ENCODE measurements around the gene CASQ1. TPM values are rescaled to one million over a fixed set of nuclear protein-coding genes. Genes with fewer than 3 reads are reported as not detected.

Gene CASQ1
- total and polyA plus RNA-seq, 2 donors (not counting 1 experiment from before 2014, with no cell fraction given), result not detected

DNA sequence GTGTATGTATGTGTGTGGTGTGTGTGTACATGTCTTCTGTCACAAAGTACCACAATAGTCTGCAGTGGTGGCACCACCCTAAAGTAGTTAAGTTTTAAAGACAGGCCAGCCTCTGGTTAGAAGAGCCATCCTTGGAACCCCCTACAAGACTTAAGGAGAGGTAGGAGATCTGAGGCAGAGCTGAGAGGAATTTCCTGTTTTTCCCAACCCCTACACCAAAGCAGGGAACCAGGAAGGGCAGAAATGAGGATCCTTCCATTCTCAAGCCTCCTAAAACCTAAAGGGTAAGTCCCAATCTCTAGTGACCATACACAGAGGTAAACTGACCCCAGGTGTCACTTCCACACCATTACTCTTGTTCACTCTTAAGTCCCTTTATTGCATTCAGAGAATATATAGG, 25.9 kb downstream of the CASQ1 start:
- Histone ChIP-seq H3K4me3 (ENCODE audit: control extremely low read depth in 1 of 5, extremely low read depth in 1 of 5, insufficient read depth in 1 of 5, low read depth in 2 of 5, low read length in 4 of 5) (no peak overlapping the region), H3K27me3 (replicated peaks in 1 of 4; ENCODE audit: control extremely low read depth in 1 of 4, control insufficient read depth in 3 of 4, insufficient read depth in 4 of 4, low read length in 3 of 4) (no peaks in the 10 kb centered on the region), H3K36me3 (replicated peaks in 1 of 2; ENCODE audit: control extremely low read depth in 1 of 2, control insufficient read depth in 1 of 2, extremely low read depth in 1 of 2, insufficient read depth in 2 of 2, low read length in 1 of 2) (peaks cover 32 to 95% of the 10 kb centered on the region in 2 experiments), H3K4me1 (ENCODE audit: control insufficient read depth in 2 of 2, insufficient read depth in 2 of 2, low read length in 2 of 2) (no peaks in the 10 kb centered on the region), H4K20me1 (ENCODE audit: control insufficient read depth, insufficient read depth, low read length, poor library complexity, severe bottlenecking) (no peaks in the 10 kb centered on the region), H3K9me3 (ENCODE audit: control extremely low read depth in 1 of 3, control insufficient read depth in 2 of 3, insufficient read depth in 1 of 3, low read length in 2 of 3) (no peaks in the 10 kb centered on the region), H3K79me2 (ENCODE audit: control insufficient read depth, insufficient read depth, low read length) (no peaks in the 10 kb centered on the region), H3K27ac (ENCODE audit: low read length in 2 of 2) (peak overlapping the region in 1 of 2 donors; percentile 16), H3K9ac (ENCODE audit: low read length) (no peak overlapping the region), H2AFZ (ENCODE audit: insufficient read depth, low read depth, low read length, poor library complexity, severe bottlenecking) (no peak overlapping the region), H3K4me2 (replicated peaks; ENCODE audit: low read depth, low read length, poor library complexity, severe bottlenecking) (no peak overlapping the region)
- intact Hi-C loops (cut with micrococcal nuclease), result no loop called here
- H3K4me3 Mint-ChIP-seq, result no peak overlapping the region
- ATAC-seq (ENCODE audit: low read depth) (no peak), DNase-seq (no peak)
- H3K27me3 Mint-ChIP-seq, result no peaks in the 10 kb centered on the region
- TF ChIP-seq, protein P1, sequence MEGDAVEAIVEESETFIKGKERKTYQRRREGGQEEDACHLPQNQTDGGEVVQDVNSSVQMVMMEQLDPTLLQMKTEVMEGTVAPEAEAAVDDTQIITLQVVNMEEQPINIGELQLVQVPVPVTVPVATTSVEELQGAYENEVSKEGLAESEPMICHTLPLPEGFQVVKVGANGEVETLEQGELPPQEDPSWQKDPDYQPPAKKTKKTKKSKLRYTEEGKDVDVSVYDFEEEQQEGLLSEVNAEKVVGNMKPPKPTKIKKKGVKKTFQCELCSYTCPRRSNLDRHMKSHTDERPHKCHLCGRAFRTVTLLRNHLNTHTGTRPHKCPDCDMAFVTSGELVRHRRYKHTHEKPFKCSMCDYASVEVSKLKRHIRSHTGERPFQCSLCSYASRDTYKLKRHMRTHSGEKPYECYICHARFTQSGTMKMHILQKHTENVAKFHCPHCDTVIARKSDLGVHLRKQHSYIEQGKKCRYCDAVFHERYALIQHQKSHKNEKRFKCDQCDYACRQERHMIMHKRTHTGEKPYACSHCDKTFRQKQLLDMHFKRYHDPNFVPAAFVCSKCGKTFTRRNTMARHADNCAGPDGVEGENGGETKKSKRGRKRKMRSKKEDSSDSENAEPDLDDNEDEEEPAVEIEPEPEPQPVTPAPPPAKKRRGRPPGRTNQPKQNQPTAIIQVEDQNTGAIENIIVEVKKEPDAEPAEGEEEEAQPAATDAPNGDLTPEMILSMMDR (IDR thresholded peaks at IDR 0.05), result no peak
- no peak for TF ChIP-seq EZH2 (IDR thresholded peaks at IDR 0.05; ENCODE audit: borderline replicate concordance, insufficient read depth, low read depth, low read length, poor library complexity, severe bottlenecking)
- POLR2A ChIA-PET, result interaction anchor here (0.9 kb wide), 1 partner anchor 12 kb away, joined by 5 read pairs; the partner anchor contains the start of gene PEA15
- CTCF ChIA-PET, result interaction anchor here (0.8 to 1.3 kb wide), 4 partner anchors 13 to 36 kb away, joined by 3 to 4 read pairs (median 3); partner anchors contain the start of gene CASQ1
- H3K9me3 Mint-ChIP-seq (ENCODE audit: insufficient read depth), result no peaks in the 10 kb centered on the region
- no peak overlapping the region for H3K27ac Mint-ChIP-seq
- no peaks in the 10 kb centered on the region for H3K4me1 Mint-ChIP-seq

DNA sequence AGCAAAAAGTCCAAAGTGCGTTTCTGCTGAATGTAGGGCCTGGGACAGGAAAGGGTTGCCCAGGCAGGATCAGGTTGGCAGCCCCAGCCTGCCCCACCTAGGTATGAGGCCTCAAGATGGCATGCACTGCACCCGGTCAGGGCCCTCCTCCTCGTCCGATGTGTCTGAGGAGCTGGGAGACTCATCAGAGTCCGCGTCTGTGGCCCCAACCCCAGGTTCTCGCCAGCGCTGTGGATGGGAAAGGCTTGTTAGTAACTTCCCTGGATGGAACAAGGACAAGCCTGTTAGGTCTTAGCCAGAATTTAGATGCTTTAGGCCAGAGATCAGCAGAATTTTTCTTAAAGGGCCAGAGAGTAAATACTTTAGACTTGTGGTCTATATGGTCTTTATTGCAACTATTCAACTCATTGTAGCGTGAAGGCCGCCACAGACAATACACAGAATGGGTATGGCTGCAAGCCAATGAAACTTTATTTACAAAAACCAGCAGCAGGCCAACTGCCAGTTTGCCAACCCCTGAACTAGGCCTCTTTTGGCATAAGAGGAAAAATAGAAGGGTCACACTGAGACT, 27.2 kb downstream of the CASQ1 start:
- POLR2A ChIA-PET, result no interaction called here
- no peak for ATAC-seq (ENCODE audit: low read depth)
- no peak for DNase-seq
- WGBS (ENCODE audit: insufficient coverage), result 96% methylated on average over 8 of the region's 10 CpGs
- Histone ChIP-seq H3K9ac (ENCODE audit: low read length) (no peak overlapping the region), H3K4me1 (ENCODE audit: control insufficient read depth in 2 of 2, insufficient read depth in 2 of 2, low read length in 2 of 2) (no peaks in the 10 kb centered on the region), H2AFZ (ENCODE audit: insufficient read depth, low read depth, low read length, poor library complexity, severe bottlenecking) (no peak overlapping the region), H3K27ac (ENCODE audit: low read length in 2 of 2) (no peak overlapping the region), H3K4me3 (ENCODE audit: control extremely low read depth in 1 of 5, extremely low read depth in 1 of 5, insufficient read depth in 1 of 5, low read depth in 2 of 5, low read length in 4 of 5) (no peak overlapping the region), H3K79me2 (ENCODE audit: control insufficient read depth, insufficient read depth, low read length) (no peaks in the 10 kb centered on the region), H4K20me1 (ENCODE audit: control insufficient read depth, insufficient read depth, low read length, poor library complexity, severe bottlenecking) (no peaks in the 10 kb centered on the region), H3K9me3 (ENCODE audit: control extremely low read depth in 1 of 3, control insufficient read depth in 2 of 3, insufficient read depth in 1 of 3, low read length in 2 of 3) (no peaks in the 10 kb centered on the region), H3K36me3 (replicated peaks in 1 of 2; ENCODE audit: control extremely low read depth in 1 of 2, control insufficient read depth in 1 of 2, extremely low read depth in 1 of 2, insufficient read depth in 2 of 2, low read length in 1 of 2) (peaks cover 33 to 96% of the 10 kb centered on the region in 2 experiments), H3K4me2 (replicated peaks; ENCODE audit: low read depth, low read length, poor library complexity, severe bottlenecking) (no peak overlapping the region), H3K27me3 (replicated peaks in 1 of 4; ENCODE audit: control extremely low read depth in 1 of 4, control insufficient read depth in 3 of 4, insufficient read depth in 4 of 4, low read length in 3 of 4) (no peaks in the 10 kb centered on the region)
- no peaks in the 10 kb centered on the region for H3K4me1 Mint-ChIP-seq
- H3K27ac Mint-ChIP-seq, result peak overlapping the region; percentile 22
- no peaks in the 10 kb centered on the region for H3K27me3 Mint-ChIP-seq
- CTCF ChIA-PET, result interaction anchor here (0.7 to 5.9 kb wide), 5 partner anchors 13 to 34 kb away, joined by 4 to 103 read pairs (median 29); partner anchors contain the start of gene PEA15
- H3K4me3 Mint-ChIP-seq, result no peak overlapping the region
- intact Hi-C loops (cut with micrococcal nuclease), result no loop called here
- H3K9me3 Mint-ChIP-seq (ENCODE audit: insufficient read depth), result no peaks in the 10 kb centered on the region
- TF ChIP-seq EZH2 (IDR thresholded peaks at IDR 0.05; ENCODE audit: borderline replicate concordance, insufficient read depth, low read depth, low read length, poor library complexity, severe bottlenecking), result no peak
- TF ChIP-seq, protein P1 (IDR thresholded peaks at IDR 0.05), result no peak

Measured in B cell (primary cell).